ENCODE data around the gene VRK3. TPM values are rescaled to one million over a fixed set of nuclear protein-coding genes. Genes with fewer than 3 reads are reported as not detected.

Gene VRK3
- total and polyA plus RNA-seq, 4 donors = 16.2 to 23.6 (median 20.3) TPM

GRCh38 chr19:50016225-50016807 is 8.9 kb downstream of the VRK3 start:
- TF ChIP-seq TAF1 (conservative IDR thresholded peaks at IDR 0.05) (no peak), GABPA (IDR thresholded peaks at IDR 0.05 in 1 of 2, conservative IDR thresholded peaks at IDR 0.05 in 1 of 2) (no peak), EGR1 (IDR thresholded peaks at IDR 0.05; ENCODE audit: low read depth in 2 of 2) (no peak), RAD21 (IDR thresholded peaks at IDR 0.05) (no peak), NR2F2 (IDR thresholded peaks at IDR 0.05) (no peak), MAX (IDR thresholded peaks at IDR 0.05) (no peak), FOXA2 (IDR thresholded peaks at IDR 0.05) (no peak), SP1 (IDR thresholded peaks at IDR 0.05) (no peak), HNF4A (conservative IDR thresholded peaks at IDR 0.05) (no peak), YY1 (IDR thresholded peaks at IDR 0.05) (no peak), RXRA (IDR thresholded peaks at IDR 0.05) (no peak)
- TF ChIP-seq, protein P1, sequence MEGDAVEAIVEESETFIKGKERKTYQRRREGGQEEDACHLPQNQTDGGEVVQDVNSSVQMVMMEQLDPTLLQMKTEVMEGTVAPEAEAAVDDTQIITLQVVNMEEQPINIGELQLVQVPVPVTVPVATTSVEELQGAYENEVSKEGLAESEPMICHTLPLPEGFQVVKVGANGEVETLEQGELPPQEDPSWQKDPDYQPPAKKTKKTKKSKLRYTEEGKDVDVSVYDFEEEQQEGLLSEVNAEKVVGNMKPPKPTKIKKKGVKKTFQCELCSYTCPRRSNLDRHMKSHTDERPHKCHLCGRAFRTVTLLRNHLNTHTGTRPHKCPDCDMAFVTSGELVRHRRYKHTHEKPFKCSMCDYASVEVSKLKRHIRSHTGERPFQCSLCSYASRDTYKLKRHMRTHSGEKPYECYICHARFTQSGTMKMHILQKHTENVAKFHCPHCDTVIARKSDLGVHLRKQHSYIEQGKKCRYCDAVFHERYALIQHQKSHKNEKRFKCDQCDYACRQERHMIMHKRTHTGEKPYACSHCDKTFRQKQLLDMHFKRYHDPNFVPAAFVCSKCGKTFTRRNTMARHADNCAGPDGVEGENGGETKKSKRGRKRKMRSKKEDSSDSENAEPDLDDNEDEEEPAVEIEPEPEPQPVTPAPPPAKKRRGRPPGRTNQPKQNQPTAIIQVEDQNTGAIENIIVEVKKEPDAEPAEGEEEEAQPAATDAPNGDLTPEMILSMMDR (IDR thresholded peaks at IDR 0.05; ENCODE audit: low read depth, low read length, missing input control) = no peak
- TF ChIP-seq, protein P2, sequence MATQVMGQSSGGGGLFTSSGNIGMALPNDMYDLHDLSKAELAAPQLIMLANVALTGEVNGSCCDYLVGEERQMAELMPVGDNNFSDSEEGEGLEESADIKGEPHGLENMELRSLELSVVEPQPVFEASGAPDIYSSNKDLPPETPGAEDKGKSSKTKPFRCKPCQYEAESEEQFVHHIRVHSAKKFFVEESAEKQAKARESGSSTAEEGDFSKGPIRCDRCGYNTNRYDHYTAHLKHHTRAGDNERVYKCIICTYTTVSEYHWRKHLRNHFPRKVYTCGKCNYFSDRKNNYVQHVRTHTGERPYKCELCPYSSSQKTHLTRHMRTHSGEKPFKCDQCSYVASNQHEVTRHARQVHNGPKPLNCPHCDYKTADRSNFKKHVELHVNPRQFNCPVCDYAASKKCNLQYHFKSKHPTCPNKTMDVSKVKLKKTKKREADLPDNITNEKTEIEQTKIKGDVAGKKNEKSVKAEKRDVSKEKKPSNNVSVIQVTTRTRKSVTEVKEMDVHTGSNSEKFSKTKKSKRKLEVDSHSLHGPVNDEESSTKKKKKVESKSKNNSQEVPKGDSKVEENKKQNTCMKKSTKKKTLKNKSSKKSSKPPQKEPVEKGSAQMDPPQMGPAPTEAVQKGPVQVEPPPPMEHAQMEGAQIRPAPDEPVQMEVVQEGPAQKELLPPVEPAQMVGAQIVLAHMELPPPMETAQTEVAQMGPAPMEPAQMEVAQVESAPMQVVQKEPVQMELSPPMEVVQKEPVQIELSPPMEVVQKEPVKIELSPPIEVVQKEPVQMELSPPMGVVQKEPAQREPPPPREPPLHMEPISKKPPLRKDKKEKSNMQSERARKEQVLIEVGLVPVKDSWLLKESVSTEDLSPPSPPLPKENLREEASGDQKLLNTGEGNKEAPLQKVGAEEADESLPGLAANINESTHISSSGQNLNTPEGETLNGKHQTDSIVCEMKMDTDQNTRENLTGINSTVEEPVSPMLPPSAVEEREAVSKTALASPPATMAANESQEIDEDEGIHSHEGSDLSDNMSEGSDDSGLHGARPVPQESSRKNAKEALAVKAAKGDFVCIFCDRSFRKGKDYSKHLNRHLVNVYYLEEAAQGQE (IDR thresholded peaks at IDR 0.05) = no peak
- no peak overlapping the region for H3K9ac ChIP-seq (ENCODE audit: low read depth in 1 of 2, low read length in 2 of 2)
- no peak for DNase-seq (ENCODE audit: low spot score)
- H3K27ac ChIP-seq (ENCODE audit: low read depth in 1 of 2, low read length in 2 of 2) = no peak overlapping the region
- H3K9me3 ChIP-seq (ENCODE audit: control insufficient read depth in 4 of 4, low read length in 3 of 4) = no peaks in the 10 kb centered on the region
- no peaks in the 10 kb centered on the region for H3K27me3 ChIP-seq (ENCODE audit: control insufficient read depth in 4 of 4, insufficient read depth in 4 of 4, low read length in 3 of 4)
- 98% methylated on average over 1 of the region's 1 CpG for WGBS
- peaks cover 0 to under 1% (median 0%) of the 10 kb centered on the region in 4 donors for H3K4me1 ChIP-seq (ENCODE audit: control insufficient read depth in 4 of 4, insufficient read depth in 4 of 4, low read length in 3 of 4)
- peaks cover 0 to 49% (median 27%) of the 10 kb centered on the region in 4 donors for H3K36me3 ChIP-seq (ENCODE audit: control insufficient read depth in 4 of 4, insufficient read depth in 3 of 4, low read depth in 1 of 4, low read length in 3 of 4)
- H3K4me3 ChIP-seq (ENCODE audit: low read depth in 1 of 3, low read length in 3 of 3) = no peak overlapping the region

- no peak for DNase-seq (ENCODE audit: low spot score)
- Histone ChIP-seq H3K9me3 (ENCODE audit: control insufficient read depth in 4 of 4, low read length in 3 of 4) (no peaks in the 10 kb centered on the region), H3K4me1 (ENCODE audit: control insufficient read depth in 4 of 4, insufficient read depth in 4 of 4, low read length in 3 of 4) (no peaks in the 10 kb centered on the region), H3K4me3 (ENCODE audit: low read depth in 1 of 3, low read length in 3 of 3) (no peak overlapping the region), H3K27ac (ENCODE audit: low read depth in 1 of 2, low read length in 2 of 2) (no peak overlapping the region), H3K36me3 (ENCODE audit: control insufficient read depth in 4 of 4, insufficient read depth in 3 of 4, low read depth in 1 of 4, low read length in 3 of 4) (peaks cover 4 to 72% (median 36%) of the 10 kb centered on the region in 4 donors), H3K9ac (ENCODE audit: low read depth in 1 of 2, low read length in 2 of 2) (no peak overlapping the region), H3K27me3 (ENCODE audit: control insufficient read depth in 4 of 4, insufficient read depth in 4 of 4, low read length in 3 of 4) (no peaks in the 10 kb centered on the region)
- TF ChIP-seq, protein P1 (IDR thresholded peaks at IDR 0.05; ENCODE audit: low read depth, low read length, missing input control) = peak; percentile 2
- TF ChIP-seq RAD21 (IDR thresholded peaks at IDR 0.05) (peak in 1 of 2 donors; percentile 20), EGR1 (IDR thresholded peaks at IDR 0.05; ENCODE audit: low read depth in 2 of 2) (no peak), GABPA (IDR thresholded peaks at IDR 0.05 in 1 of 2, conservative IDR thresholded peaks at IDR 0.05 in 1 of 2) (no peak), FOXA2 (IDR thresholded peaks at IDR 0.05) (no peak)
- TF ChIP-seq, protein P2 (IDR thresholded peaks at IDR 0.05) = no peak
- WGBS = 79% methylated on average over 10 of the region's 10 CpGs
Observed at GRCh38 chr19:50008532-50008931, 16.6 kb downstream of the VRK3 start.

Data from liver (tissue), 9 donors.